ENCODE measurements around the gene NOX5. TPM values are rescaled to one million over a fixed set of nuclear protein-coding genes. Genes with fewer than 3 reads are reported as not detected.

NOX5 gene
- total RNA-seq, 4 donors from 2014 or later = 1.6 TPM; not detected in 3

- H3K4me1 ChIP-seq = peaks cover 11% of the 10 kb centered on the region
- H3K36me3 ChIP-seq = no peaks in the 10 kb centered on the region
- H3K27me3 ChIP-seq = peaks cover 8% of the 10 kb centered on the region
- 34% methylated on average over 15 of the region's 16 CpGs for WGBS
- H3K27ac ChIP-seq = peak overlapping the region; percentile 14
- peak in 1 of 3 donors; percentile 31 for TF ChIP-seq POLR2AphosphoS5 (IDR thresholded peaks at IDR 0.05)
- TF ChIP-seq EP300 (IDR thresholded peaks at IDR 0.05) = no peak
- TF ChIP-seq, protein P1, sequence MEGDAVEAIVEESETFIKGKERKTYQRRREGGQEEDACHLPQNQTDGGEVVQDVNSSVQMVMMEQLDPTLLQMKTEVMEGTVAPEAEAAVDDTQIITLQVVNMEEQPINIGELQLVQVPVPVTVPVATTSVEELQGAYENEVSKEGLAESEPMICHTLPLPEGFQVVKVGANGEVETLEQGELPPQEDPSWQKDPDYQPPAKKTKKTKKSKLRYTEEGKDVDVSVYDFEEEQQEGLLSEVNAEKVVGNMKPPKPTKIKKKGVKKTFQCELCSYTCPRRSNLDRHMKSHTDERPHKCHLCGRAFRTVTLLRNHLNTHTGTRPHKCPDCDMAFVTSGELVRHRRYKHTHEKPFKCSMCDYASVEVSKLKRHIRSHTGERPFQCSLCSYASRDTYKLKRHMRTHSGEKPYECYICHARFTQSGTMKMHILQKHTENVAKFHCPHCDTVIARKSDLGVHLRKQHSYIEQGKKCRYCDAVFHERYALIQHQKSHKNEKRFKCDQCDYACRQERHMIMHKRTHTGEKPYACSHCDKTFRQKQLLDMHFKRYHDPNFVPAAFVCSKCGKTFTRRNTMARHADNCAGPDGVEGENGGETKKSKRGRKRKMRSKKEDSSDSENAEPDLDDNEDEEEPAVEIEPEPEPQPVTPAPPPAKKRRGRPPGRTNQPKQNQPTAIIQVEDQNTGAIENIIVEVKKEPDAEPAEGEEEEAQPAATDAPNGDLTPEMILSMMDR (IDR thresholded peaks at IDR 0.05) = peak in 1 of 2 donors; percentile 26
- TF ChIP-seq POLR2A (IDR thresholded peaks at IDR 0.05) = no peak
- H3K4me3 ChIP-seq = no peak overlapping the region
- H3K9me3 ChIP-seq = no peaks in the 10 kb centered on the region
- DNase-seq (ENCODE audit: low spot score in 2 of 2) = no peak
These were observed 20.9 kb downstream of the NOX5 start for GRCh38 chr15:69035205-69035917.

DNA sequence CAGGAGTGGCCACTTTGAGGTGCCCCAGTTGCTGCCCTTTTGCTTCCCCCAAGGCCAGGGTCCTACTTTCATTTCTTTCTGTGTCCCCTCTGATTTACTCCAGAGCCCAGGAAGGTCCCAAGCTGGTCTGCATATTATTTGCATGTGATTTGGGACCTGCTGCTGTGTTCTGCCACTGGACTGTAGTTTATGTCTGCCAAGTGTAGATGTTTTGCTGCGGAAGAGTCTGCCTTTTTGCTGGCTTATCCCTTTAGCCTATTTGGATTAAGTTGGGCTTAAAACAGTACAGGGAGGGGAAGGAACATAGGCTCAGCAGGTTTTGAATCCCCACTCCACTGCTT, 21.4 kb downstream of the NOX5 start:
- 81% methylated on average over 1 of the region's 1 CpG for WGBS
- Histone ChIP-seq H3K36me3 (no peaks in the 10 kb centered on the region), H3K27me3 (peaks cover 8% of the 10 kb centered on the region), H3K27ac (peak overlapping the region; percentile 14), H3K4me3 (no peak overlapping the region), H3K4me1 (peaks cover 11% of the 10 kb centered on the region), H3K9me3 (no peaks in the 10 kb centered on the region)
- TF ChIP-seq POLR2AphosphoS5 (IDR thresholded peaks at IDR 0.05) (no peak), POLR2A (IDR thresholded peaks at IDR 0.05) (no peak), EP300 (IDR thresholded peaks at IDR 0.05) (no peak)
- TF ChIP-seq, protein P1 (IDR thresholded peaks at IDR 0.05) = no peak
- DNase-seq (ENCODE audit: low spot score in 2 of 2) = no peak

- no peak for DNase-seq (ENCODE audit: low spot score in 2 of 2)
- no peaks in the 10 kb centered on the region for H3K36me3 ChIP-seq
- H3K27me3 ChIP-seq = peaks cover 8% of the 10 kb centered on the region
- H3K9me3 ChIP-seq = no peaks in the 10 kb centered on the region
- H3K4me1 ChIP-seq = peaks cover 3% of the 10 kb centered on the region
- H3K27ac ChIP-seq = no peak overlapping the region
- 97% methylated on average over 5 of the region's 5 CpGs for WGBS
- TF ChIP-seq, protein P1 (IDR thresholded peaks at IDR 0.05) = no peak
- TF ChIP-seq POLR2A (IDR thresholded peaks at IDR 0.05) (no peak), POLR2AphosphoS5 (IDR thresholded peaks at IDR 0.05) (no peak), EP300 (IDR thresholded peaks at IDR 0.05) (no peak)
- H3K4me3 ChIP-seq = no peak overlapping the region
These were observed 22.3 kb downstream of the NOX5 start for GRCh38 chr15:69036826-69037225.

DNA sequence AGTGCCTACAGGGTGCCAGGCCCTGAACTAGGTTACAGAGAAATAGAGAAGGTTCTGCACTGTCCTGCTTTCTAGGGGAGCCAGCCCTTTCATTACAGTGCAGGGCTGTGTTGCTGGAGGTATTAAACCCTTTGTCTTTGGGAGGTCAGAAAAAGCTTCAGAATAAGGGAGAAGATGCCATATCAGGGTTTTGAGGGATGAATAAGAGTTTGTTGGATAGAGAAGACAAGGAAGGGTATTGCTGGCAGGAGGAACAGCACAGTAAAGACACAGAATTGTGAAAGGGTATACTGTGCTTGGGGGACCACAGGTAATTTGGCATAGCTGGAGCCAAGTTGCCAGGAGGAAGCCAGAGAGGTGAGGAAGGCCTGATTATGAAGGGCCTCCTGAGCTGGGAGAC, 23.0 kb downstream of the NOX5 start:
- Histone ChIP-seq H3K9me3 (no peaks in the 10 kb centered on the region), H3K4me3 (no peak overlapping the region), H3K27me3 (peaks cover 8% of the 10 kb centered on the region), H3K27ac (no peak overlapping the region), H3K4me1 (no peaks in the 10 kb centered on the region), H3K36me3 (no peaks in the 10 kb centered on the region)
- DNase-seq (ENCODE audit: low spot score in 2 of 2) = no peak
- TF ChIP-seq, protein P1 (IDR thresholded peaks at IDR 0.05) = no peak
- TF ChIP-seq POLR2AphosphoS5 (IDR thresholded peaks at IDR 0.05) (no peak), EP300 (IDR thresholded peaks at IDR 0.05) (no peak), POLR2A (IDR thresholded peaks at IDR 0.05) (no peak)

GRCh38 chr15:69037977-69038376, 23.5 kb downstream of the NOX5 start:
- no peaks in the 10 kb centered on the region for H3K36me3 ChIP-seq
- H3K4me1 ChIP-seq = no peaks in the 10 kb centered on the region
- no peak for DNase-seq (ENCODE audit: low spot score in 2 of 2)

More at GRCh38 chr15:69037977-69038376, 23.5 kb downstream of the NOX5 start:
- WGBS = 86% methylated on average over 5 of the region's 5 CpGs
- Histone ChIP-seq H3K4me3 (no peak overlapping the region), H3K27ac (no peak overlapping the region), H3K9me3 (no peaks in the 10 kb centered on the region), H3K27me3 (peaks cover 5% of the 10 kb centered on the region)
- TF ChIP-seq, protein P1 (IDR thresholded peaks at IDR 0.05) = no peak
- TF ChIP-seq POLR2AphosphoS5 (IDR thresholded peaks at IDR 0.05) (no peak), EP300 (IDR thresholded peaks at IDR 0.05) (no peak), POLR2A (IDR thresholded peaks at IDR 0.05) (no peak)
